Left kidney (tissue), 2 donors: ENCODE data around the gene KIAA1549. TPM values are rescaled to one million over a fixed set of nuclear protein-coding genes. Genes with fewer than 3 reads are reported as not detected.
A peak's percentile ranks its signal among the peaks of the same experiment; 100 is the strongest.

Experiments used
- DNase-seq: peaks from one replicate; pipeline ENCODE4 v3.0.0-alpha.2; 2013
- polyA plus RNA-seq: library from polyadenylated mRNA; unstranded; fragments of 120-200 nt; gene quantifications from one replicate; pipeline ENCODE4 v1.2.1, GENCODE V29; 2013; ENCODE audit not compliant: insufficient read length

Gene KIAA1549
- polyA plus RNA-seq, 1 donor, result 15.5 TPM

DNA sequence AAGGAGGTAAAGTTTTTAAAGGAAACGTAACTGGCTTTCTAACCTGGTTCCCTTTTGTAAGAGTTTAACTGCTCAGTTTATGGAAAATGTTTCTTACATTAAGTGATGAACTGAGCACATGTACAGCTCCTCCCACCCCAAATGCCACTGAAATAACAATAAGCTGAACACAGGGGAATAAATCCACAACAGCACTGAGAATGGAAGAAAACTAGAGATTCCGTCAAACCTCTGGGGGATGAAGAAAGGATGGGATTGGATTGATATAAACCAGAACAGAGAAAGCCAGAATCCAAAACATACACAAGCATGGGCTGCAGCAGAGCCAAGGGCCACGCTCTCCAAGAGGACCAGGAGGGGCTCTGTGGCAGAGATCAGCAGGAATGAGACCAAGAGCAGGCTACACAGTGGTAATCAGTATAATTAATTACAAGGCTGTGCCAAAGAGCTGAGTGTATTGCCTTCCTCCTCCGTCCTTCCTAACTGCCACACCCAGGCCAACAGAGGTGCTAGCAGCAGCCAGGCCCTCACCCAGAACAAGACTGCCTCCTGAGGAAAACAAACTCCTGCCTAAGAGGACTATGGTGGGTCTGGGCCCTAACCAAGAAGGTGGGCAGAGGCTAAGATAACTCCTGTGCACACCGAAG is 73.9 kb downstream of the KIAA1549 start:
- DNase-seq, result no peak

DNA sequence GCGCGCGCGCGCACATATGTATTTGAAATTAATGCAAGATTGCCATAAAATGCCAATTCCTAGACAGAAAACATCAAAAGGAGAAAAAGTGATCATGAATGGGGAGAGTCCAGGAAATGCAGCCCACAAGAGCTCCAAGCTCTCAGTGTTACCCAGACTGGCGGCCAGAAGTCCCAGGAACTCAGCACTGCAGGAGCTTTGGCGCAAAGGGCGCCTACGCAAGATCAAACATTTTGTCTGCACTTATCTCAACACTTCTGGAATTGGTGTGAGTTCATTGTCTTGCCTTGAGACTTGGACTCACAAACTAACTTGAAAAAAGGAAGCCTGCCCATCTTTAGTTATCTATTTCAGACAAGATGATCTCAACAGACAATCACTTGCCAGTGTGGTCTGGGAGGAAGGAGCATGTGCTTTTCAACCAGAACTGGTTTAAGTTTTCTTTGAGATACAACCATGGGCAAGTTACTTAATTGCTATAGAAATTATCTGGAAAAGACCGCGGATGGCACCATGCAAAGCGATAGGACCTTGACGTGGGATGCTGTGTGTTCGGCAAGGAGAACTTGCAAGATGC is 77.2 kb downstream of the KIAA1549 start:
- no peak for DNase-seq

DNA sequence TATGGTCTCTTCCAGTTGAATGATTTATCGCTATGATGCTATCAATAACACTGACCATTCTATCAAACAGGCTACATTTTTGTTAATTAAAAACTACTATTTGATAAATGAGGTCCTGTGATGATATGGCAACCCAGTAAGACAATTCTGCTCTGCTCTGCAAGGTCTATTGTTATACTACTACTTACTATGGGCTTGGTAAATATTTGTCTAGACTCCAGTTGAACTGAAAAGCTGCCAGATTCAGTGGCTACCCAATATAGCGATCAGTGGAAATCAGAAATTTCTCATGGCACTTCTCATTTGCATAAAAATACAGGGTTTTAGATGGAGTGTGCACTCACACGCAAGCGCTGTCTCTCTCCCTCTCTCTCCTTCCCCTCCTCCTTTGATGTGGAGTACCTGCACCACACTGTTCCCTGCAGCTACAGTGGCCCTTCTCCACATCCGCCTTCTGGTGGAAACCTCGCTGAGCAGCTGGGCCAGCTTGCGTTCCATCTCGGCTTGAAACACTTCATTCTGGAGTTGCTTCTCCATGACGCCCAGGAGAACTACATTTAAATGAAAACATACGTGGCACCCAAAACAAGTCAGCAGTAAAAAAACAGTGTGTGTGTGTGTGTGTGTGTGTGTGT is 77.9 kb downstream of the KIAA1549 start:
- DNase-seq, result no peak

DNA sequence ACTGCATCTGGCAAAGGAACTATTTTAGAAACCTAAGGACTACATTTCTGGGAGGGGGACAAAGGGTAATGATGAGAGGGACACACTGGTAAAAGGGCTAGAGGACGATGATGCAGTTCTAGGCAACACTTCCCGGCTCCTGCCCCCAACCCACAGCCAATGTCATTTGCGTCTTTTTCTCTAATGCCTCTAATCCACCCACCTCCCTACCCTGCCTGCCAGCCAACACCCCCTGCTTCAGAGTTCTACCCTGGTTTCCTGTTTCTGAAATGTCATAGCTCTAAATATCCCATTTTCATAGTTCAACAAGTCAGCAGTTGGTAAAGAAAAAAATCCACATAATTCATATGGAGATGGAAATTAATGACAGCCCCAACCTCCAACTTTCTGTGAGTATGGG is 79.0 kb downstream of the KIAA1549 start:
- DNase-seq, result no peak

DNA sequence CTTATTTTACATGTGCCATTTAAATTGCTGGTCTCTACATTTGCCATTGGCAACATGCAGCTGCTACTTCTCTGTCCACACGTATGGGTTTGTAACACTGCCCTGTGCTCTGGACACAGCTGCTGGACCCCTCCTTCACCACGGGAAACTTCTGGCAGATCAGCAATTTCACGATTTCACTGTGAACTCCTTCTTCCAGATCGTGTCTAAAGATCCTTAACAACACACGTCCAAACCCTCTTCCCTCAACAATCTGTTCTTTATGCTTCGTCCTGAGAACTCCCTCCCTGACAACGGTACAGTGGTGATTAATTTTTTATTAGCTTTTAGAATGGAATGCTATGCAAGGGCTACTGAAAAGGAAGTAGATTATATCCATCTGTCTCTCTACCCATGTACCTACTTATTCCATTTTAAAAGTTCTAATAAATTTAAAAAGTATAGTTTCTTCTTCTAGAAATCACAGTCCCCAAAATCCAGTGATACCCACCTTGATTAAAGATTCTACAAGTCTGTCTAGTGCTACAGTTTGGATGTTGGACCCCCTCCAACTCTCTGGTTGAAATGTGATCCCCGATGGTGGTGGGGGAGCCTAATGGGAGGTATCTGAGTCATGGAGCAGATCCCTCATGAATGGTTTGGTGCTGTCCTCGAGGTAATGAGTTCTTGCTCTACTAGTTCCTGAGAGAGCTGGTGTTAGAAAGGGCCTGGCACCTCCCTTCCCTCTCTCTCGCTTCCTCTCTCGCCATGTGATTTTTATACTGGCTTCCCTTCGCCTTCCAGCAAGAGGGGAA is 81.0 kb downstream of the KIAA1549 start:
- DNase-seq, result no peak

DNA sequence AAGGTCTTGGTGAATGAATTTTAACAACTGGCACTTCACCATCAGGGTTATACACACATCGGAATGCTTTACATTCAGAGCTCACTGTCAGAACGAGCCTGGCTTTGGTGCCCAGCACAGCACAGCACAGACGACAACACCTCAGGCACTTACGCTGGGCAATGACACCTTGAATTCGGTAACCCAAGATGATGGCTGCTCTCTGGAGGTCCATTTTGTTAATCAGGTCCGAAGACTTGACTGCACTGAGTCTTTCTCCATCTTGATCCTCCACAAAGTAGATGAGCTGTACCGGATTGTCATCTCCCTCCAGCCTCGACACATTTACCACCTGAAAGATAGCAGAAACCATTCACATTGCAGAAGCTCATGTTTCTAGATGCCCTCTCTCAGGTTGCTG is 82.4 kb downstream of the KIAA1549 start:
- DNase-seq, result no peak

DNA sequence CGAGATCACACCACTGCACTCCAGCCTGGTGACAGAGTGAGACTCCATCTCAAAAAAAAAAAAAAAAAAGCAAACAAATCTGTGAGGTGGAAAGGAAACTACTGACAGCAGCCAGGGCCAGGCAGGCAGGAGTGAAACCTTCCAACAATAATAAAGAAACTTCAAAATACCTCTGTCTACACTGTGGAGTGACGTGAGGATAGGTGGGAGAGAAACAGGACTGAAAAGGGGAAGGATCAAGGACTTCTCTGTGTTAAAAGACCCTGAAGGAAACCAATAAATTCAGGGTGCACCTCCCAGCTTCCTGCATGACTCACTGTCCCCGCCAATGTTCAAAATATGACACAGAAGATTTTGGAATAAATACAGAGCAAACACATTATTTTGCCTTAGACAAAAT is 82.9 kb downstream of the KIAA1549 start:
- DNase-seq, result no peak

DNA sequence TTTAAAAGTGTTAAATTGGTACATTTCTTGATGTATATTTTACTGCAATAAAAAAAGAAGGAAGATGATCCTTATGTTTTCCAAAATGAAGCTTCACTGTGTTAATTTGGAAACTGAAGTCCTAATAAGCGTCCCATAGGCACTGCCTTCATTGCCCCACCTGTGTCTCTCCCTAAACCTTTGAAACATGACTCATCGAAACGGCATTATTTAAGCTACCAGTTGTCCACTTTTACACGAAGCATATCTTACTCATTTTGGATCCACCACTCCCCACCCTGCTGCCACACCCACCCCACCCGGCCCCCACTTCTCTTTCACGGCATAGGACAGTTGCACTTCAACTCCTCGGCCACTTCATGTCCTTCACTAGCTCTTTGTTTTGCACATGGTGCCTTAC is 85.5 kb downstream of the KIAA1549 start:
- no peak for DNase-seq

DNA sequence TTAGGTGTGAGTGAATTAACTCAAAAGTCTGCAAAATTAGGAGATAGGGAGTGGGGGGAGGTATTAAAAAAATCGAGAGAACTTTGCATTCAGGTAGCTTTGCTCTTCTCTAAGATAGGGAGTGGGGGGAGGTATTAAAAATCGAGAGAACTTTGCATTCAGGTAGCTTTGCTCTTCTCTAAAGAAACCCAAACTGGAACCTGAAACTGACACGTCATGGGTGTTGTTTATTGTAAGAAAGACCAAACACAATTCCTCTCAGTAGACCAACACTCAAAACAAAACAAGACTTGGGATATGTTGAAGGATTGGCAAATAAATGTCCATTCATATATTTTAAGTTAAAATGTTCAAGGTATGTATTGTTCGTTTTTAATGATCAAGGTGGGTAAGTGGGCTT is 87.9 kb downstream of the KIAA1549 start:
- no peak for DNase-seq

DNA sequence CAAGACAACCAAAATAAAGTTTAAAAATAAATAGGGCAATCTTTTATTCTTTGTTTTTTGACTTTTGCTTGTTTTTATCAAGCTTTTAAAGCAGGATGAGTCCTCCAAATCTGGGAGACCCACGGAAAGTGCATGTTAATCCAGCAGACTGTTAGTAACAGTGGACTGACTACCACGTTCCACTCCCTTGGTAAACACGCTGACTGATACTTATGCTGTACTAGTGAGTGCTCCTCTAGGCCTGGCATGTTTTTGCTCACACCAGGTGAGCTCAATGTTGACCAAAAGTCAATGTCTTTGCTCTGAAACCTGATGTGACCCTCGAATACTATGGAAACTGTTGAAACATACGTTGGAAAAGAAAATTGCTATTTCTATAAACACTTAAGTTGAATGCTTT is 88.4 kb downstream of the KIAA1549 start:
- DNase-seq, result no peak

DNA sequence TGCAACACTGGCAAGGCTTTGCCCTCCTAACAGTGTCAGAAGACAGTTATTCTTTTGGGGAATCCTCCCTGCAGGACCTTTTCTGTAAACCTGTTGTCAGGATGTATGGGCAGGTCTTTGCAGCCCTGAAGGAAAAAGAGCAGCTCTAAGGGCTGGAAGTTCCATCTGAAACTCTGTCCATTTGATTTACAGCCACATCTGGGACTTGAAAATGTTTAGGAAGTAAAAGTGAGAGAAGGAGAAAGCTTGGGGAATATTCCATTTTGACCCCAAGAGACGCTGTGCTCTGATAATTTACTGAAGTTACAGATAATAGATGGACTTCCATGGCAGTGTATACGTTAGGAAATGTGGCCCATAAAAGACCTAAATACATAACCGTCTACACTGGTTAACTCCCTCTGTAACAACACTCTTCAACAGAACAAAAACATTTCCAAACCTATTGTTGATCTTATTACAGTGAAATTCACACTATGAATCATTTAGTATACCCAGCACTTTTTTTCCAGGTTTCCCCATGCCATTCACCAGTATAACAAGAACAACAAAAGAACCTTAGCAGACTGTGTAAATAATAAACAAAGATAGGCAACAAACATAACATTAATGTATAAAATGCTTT is 89.1 kb downstream of the KIAA1549 start:
- DNase-seq, result no peak

DNA sequence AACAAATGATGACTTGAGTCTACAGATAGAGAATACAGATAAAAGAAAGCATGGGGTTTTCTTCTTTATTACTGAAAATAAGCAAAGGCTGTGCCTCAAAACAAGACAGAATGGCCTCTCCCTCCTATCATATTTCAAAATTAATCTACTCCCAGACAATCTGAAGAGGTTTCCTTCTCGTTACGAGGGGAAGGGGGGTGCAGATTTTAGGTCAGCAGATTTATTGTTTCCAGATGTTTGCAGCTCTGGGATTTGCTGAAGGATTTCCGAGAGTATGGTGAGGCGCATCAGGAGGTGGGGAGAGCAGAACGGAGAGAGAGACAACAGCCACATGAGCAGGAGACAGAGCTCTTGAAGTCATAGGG is 89.8 kb downstream of the KIAA1549 start:
- peak; percentile 49 for DNase-seq

DNA sequence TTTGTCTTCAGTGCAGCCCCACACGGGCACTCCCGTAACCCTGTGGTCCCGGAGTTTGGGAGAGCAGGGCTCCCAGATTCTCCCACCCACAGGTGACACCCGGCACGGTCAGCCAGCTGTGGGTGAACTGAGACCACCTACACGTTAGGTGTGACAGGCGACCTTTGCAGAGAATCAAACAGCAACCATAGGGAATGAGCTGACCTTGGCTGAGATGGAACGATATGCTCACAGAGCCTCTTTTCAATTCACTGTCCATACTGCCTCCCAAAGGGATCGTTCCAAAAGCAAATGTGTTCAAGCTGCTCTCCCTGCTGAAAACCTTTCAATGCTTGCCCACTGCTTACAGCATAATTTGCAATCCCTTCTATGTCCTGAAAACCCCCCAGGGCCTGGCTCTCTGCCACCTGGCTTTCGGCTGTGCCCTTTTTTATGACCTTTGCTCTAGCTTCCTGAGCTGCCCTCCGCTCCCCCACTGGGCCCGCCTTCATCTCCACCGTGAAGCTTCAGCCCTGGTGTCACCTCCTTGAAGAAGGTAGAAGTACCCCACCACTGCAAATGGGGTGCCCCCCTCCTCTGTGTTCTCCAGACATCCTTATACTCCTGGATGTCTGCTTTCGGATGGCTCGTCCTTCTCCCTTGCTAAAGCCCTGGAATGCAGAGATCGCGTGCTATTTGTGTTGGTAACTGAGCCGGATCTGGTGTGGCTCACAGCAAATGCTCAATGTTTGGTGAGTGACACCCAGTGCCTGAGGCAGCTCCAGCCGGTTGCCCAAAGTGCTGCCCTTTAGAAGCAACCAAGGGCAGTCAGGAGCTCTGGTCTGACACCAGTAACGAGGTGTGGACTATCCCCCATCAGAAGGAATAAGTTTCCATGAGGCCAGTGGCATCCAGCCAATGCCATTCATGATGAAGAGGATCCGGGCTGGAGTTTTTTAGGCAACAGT is 90.4 kb downstream of the KIAA1549 start:
- DNase-seq, result no peak

DNA sequence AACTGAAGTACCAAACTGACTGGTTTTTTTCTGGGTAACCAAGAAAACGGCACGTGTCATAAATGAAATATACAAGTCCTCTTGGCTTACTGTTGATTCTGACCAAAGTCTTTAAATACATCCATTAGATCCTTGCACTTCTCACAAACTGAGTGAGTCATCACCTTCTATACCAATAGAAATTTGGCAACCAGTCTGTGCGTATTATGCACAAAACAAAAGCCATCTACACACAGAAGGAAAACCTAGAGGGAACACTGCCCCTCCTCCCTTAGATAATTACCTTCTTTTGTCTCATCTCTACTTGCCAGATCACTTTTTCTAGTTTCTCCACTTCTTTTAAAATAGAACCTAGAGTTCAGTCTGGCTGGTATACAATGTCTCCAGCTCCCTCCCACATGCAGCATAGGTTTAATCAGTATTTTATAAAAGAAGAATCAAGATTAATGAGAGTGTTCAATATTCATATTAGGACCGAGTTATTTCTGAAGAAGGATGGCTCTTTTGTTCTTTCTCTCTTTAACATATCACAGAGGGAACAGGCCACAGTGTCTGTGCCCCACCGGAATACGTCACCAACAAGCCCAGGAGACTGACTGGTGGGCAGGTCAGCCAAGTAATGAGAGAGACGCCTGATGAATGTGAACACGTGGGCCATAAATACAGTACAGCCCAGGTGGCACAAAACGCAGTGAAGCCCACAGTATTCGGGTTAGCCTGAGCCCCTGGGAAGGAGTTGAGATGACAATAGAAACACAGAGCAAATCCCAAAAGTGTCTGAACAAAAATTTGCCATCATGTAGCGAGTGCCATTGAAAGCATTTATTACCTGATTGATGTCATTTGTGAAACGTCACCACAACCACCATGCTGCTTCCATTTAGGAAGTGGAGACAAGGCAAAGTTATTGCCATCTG is 91.3 kb downstream of the KIAA1549 start:
- DNase-seq, result no peak

DNA sequence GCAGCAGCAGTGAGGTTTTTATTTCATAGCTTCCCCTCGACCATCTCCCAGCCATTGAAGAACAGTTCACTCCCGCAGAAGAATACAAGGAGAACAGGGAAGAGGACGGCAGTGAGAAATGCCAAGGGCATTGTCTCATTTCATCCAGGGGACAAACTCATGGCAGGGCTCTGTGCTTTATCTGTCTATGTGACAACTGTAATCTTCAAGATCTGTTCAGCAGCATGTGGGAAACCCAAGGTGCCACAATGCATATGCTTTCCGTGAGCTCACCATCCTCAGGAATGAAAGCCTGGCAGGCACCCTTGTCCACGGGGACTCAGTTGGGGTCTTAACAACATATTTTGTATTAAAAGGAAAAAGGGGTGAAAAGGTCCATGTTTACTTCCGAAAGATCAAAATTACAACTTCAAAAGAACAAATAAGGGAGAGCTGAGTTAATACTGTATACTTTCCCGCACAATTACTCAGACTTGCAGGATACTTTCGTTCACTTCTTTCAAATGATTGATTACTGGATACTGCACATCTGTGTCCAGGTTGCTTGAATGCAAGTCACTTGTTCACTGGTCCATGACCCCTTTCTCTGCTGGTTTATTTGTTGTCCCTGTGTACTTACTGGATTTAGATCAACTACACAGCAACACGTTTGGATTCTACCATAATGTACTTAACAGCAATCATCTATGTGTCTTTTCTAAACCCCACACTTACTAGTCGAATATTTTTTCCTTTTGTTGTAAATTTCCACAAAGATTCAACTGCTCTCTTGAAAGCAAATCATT is 93.1 kb downstream of the KIAA1549 start:
- no peak for DNase-seq

DNA sequence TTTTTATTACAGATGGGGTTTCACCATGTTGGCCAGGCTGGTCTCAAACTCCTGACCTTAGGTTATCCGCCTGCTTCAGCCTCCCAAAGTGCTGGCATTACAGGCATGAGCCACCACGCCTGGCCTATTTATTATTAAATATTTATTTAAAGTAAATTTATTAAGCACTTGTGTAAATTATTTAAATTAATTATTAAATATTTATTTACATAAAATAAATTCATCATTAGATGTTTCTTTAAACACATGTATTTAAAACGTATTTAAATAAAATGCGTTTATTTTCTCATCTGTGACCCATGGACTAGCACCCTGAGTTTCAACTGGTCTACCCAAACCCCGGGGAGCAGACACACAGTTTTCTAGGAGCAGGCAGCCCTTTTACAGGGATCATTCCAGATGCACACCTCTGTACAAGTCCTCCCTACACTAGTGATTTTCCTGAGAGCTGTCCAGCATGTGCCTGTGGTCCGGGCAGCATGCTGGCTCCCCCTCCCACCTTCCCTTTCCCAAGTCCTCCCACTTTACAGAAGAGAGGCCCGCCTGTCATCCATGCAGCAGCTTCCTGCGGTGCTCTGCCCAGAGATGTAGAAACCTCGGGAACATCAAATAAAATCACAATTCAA is 94.0 kb downstream of the KIAA1549 start:
- DNase-seq, result no peak

DNA sequence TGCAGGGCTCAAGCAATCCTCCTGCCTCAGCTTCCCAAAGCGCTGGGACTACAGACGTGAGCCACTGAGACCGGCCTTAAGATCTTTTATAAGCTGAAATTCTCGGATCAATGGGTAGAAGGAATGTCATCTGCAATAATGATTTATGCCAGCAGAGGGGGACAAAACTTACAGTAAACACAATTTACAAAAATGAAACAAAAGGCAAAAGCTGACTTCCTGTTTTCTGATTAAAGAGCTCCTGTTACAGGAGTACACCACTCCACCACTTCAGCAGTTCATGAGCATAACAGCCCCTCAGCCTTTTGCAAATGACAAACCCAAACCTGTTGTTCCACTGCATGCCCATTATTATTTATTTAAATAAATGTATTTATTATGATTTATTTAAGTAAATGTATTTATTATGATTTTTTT is 94.7 kb downstream of the KIAA1549 start:
- peak; percentile 63 for DNase-seq

DNA sequence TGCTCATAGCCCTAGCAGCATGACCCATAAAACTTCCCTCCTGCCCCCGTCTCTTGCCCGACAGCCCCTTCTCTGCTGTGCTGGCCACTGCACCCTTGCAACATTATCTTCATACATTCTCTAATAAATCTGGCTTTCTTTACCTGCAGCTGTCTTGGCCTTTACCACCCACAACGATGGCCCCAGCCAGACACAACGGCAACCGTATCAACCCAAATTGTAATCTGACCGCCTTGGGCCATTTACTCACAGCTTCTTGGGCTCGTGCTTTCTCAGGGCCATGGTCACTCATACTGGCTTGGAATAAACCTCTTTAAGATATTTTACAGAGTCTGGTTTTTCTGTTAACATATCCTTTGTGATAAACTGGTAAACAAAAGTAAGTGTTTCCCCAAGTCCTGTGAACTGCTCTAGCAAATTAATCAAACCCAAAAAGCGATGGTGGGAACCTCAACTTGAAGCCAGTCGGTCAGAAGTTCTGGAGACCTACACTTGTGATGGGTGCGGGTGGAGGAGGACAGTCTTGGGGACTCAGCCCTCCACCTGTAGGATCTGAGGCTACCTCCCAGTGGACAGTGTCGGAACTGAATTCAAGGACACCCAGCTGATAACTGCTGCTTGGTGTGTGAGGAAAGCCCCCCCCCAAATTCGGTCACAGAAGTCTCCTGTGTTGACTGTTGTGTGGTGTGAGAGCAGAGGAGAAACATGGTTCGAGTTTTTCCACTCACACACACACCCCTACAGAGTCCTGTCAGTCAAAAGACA is 95.6 kb downstream of the KIAA1549 start:
- no peak for DNase-seq
